Tibial nerve (tissue), 4 donors: ENCODE data around the gene JAML.

Source experiments
- EP300 ChIP-seq, 2 donors: sonication (generic); formaldehyde crosslinking; IDR thresholded peaks; one replicate each; pipeline ENCODE4 v1.6.1; 2017; ENCODE audit warnings: antibody characterized with exemption in 2 of 2, mild to moderate bottlenecking in 1 of 2
- POLR2A ChIP-seq, 2 donors: fragments of 450-650 bp; IDR thresholded peaks; one replicate each; pipeline ENCODE4 v1.6.1; 2017; ENCODE audit warnings: antibody characterized with exemption in 2 of 2, mild to moderate bottlenecking in 2 of 2, moderate library complexity in 2 of 2
- TF ChIP-seq, protein P1 (sequence below), 5 experiments: fragments of 200-600 bp in 3 of 5; fragments of 450-650 bp in 2 of 5; sonication (generic) in 3 of 5; IDR thresholded peaks; one replicate each; pipeline ENCODE4 v1.5.1; 2016 to 2019; ENCODE audit warnings: antibody characterized with exemption in 5 of 5, mild to moderate bottlenecking in 3 of 5, moderate library complexity in 2 of 5

DNA sequence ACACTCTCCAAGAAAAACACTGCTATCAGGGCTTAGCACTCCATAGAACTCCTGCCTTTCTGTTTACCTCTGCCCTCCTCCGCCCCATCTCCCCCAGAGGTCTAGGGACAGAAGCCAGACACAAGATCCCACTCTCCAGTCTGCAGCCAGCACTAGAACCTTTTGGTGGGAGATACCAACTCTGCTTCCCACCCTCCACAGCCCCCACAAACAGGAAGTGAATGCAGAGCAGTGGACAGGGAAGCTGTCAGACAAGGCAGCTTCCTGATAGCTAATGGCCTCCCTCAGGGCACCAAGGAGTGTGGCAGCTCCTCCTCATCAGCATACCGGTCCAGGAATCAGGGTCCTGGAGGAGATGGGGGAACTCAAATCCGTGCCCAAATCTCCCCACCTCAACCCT, 77.3 kb downstream of the JAML start:
- TF ChIP-seq, protein P1, sequence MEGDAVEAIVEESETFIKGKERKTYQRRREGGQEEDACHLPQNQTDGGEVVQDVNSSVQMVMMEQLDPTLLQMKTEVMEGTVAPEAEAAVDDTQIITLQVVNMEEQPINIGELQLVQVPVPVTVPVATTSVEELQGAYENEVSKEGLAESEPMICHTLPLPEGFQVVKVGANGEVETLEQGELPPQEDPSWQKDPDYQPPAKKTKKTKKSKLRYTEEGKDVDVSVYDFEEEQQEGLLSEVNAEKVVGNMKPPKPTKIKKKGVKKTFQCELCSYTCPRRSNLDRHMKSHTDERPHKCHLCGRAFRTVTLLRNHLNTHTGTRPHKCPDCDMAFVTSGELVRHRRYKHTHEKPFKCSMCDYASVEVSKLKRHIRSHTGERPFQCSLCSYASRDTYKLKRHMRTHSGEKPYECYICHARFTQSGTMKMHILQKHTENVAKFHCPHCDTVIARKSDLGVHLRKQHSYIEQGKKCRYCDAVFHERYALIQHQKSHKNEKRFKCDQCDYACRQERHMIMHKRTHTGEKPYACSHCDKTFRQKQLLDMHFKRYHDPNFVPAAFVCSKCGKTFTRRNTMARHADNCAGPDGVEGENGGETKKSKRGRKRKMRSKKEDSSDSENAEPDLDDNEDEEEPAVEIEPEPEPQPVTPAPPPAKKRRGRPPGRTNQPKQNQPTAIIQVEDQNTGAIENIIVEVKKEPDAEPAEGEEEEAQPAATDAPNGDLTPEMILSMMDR (IDR thresholded peaks at IDR 0.05) = no peak
- no peak for TF ChIP-seq EP300 (IDR thresholded peaks at IDR 0.05)
- no peak for TF ChIP-seq POLR2A (IDR thresholded peaks at IDR 0.05)
